H1 (cell line): Measurements from ENCODE around the gene ARHGAP18. TPM values are rescaled to one million over a fixed set of nuclear protein-coding genes. Genes with fewer than 3 reads are reported as not detected.

Experiments used
- CTCF ChIA-PET: fragments of 300-600 bp; sonication (Branson Sonifier 250); formaldehyde crosslinking; loops from one replicate; lab custom pipeline; 2021; ENCODE audit not compliant: partially characterized antibody; lab: Charles Lee
- POLR2A ChIA-PET: fragments of 300-600 bp; sonication (Branson Sonifier 250); formaldehyde crosslinking; loops from one replicate; lab custom pipeline; 2021; ENCODE audit warnings: inconsistent platforms; ENCODE audit not compliant: partially characterized antibody; lab: Charles Lee
- DNase-seq, 2 experiments: peaks; one replicate each; pipeline versions ENCODE4 v3.0.0 to v3.0.0-alpha.2; 2010 to 2022; ENCODE audit warnings: low spot score in 2 of 2, low read depth in 1 of 2, mixed read lengths in 1 of 2
- FAIRE-seq: peaks from 2 replicates; lab custom pipeline; 2011; peaks lifted over from hg19 to GRCh38; lab: Jason Lieb, UNC
- H2AFZ ChIP-seq: 2 replicates; pipeline ENCODE4 v1.8.1; 2012; ENCODE audit warnings: low read length, inconsistent platforms
- H2AK5ac ChIP-seq: 2 replicates; pipeline ENCODE4 v1.6.1; 2013; ENCODE audit warnings: low read depth, low read length
- H2BK120ac ChIP-seq: replicated peaks from 2 replicates; pipeline ENCODE3; 2013; ENCODE audit warnings: low read depth, low read length, inconsistent platforms
- H2BK12ac ChIP-seq: 2 replicates; pipeline ENCODE4 v1.6.1; 2013; ENCODE audit warnings: low read depth, low read length
- H2BK15ac ChIP-seq: 2 replicates; pipeline ENCODE4 v1.6.1; 2013; ENCODE audit warnings: low read length
- H2BK20ac ChIP-seq: 2 replicates; pipeline ENCODE4 v1.6.1; 2013; ENCODE audit warnings: low read length
- H2BK5ac ChIP-seq: 2 replicates; pipeline ENCODE4 v1.6.1; 2013; ENCODE audit warnings: low read depth, low read length
- H3K14ac ChIP-seq: 2 replicates; pipeline ENCODE4 v1.6.1; 2013; ENCODE audit warnings: inconsistent platforms; ENCODE audit not compliant: insufficient read length
- H3K18ac ChIP-seq: 2 replicates; pipeline ENCODE4 v1.6.1; 2013; ENCODE audit warnings: low read length; ENCODE audit errors: extremely low read depth
- H3K23ac ChIP-seq: 2 replicates; pipeline ENCODE4 v1.6.1; 2013; ENCODE audit warnings: inconsistent platforms; ENCODE audit not compliant: insufficient read length
- H3K23me2 ChIP-seq: 2 replicates; pipeline ENCODE4 v1.6.1; 2013; ENCODE audit warnings: low read depth, low read length
- H3K27ac ChIP-seq: 2 replicates; pipeline ENCODE4 v1.6.1; 2011; ENCODE audit warnings: low read depth, low read length, inconsistent platforms
- H3K27me3 ChIP-seq, 4 experiments: replicated peaks in 1 of 4; 1 replicate in 1 of 4; 2 replicates in 3 of 4; pipeline versions ENCODE4 v1.6.1 to v1.8.1; 2011 to 2013; ENCODE audit warnings: low read length in 3 of 4, mild to moderate bottlenecking in 3 of 4, inconsistent platforms in 2 of 4, mixed read lengths in 2 of 4, moderate library complexity in 1 of 4; ENCODE audit not compliant: control insufficient read depth in 3 of 4, insufficient read depth in 3 of 4; ENCODE audit errors: extremely low read depth in 1 of 4
- H3K36me3 ChIP-seq, 4 experiments: 2 replicates each; pipeline versions ENCODE4 v1.6.1 to v1.8.1; 2011 to 2013; ENCODE audit warnings: mild to moderate bottlenecking in 4 of 4, low read length in 3 of 4, moderate library complexity in 2 of 4, control low read depth in 1 of 4, inconsistent platforms in 1 of 4; ENCODE audit not compliant: insufficient read depth in 4 of 4, control insufficient read depth in 2 of 4
- H3K4ac ChIP-seq: replicated peaks from 2 replicates; pipeline ENCODE3; 2013; ENCODE audit warnings: low read length, low read depth, mixed read lengths, inconsistent platforms; ENCODE audit not compliant: insufficient read length
- H3K4me1 ChIP-seq, 4 experiments: replicated peaks in 1 of 4; 1 replicate in 1 of 4; 2 replicates in 3 of 4; pipeline versions ENCODE4 v1.6.1 to v1.8.1; 2011 to 2013; ENCODE audit warnings: low read length in 3 of 4, inconsistent platforms in 2 of 4, mixed read lengths in 1 of 4; ENCODE audit not compliant: insufficient read depth in 4 of 4, control insufficient read depth in 3 of 4
- H3K4me2 ChIP-seq, 2 experiments: 2 replicates each; pipeline versions ENCODE4 v1.6.1 to v1.8.1; 2011 to 2013; ENCODE audit warnings: low read depth in 2 of 2, low read length in 2 of 2, control low read depth in 1 of 2, inconsistent platforms in 1 of 2, mild to moderate bottlenecking in 1 of 2; ENCODE audit not compliant: insufficient read depth in 1 of 2
- H3K4me3 ChIP-seq, 4 experiments: fragments of 200-600, 300-600 bp in 1 of 4; sonication (generic), shearing (Covaris generic), sonication (Bioruptor Twin) in 1 of 4; 2 replicates each; pipeline versions ENCODE4 v1.5.1 to v1.8.1; 2011 to 2016; ENCODE audit warnings: low read length in 4 of 4, low read depth in 3 of 4, control low read depth in 2 of 4, inconsistent platforms in 2 of 4, mild to moderate bottlenecking in 2 of 4, mixed read lengths in 1 of 4, moderate library complexity in 1 of 4; ENCODE audit not compliant: insufficient read depth in 2 of 4; ENCODE audit errors: extremely low read depth in 1 of 4
- H3K56ac ChIP-seq: replicated peaks from 2 replicates; pipeline ENCODE3; 2013; ENCODE audit warnings: low read depth, mild to moderate bottlenecking, mixed read lengths, low read length, inconsistent platforms; ENCODE audit not compliant: insufficient read length
- H3K79me1 ChIP-seq: 2 replicates; pipeline ENCODE4 v1.6.1; 2013; ENCODE audit warnings: low read depth, low read length, control low read depth
- H3K79me2 ChIP-seq, 2 experiments: 2 replicates each; pipeline versions ENCODE4 v1.6.1 to v1.8.1; 2012 to 2013; ENCODE audit warnings: low read length in 2 of 2, mild to moderate bottlenecking in 2 of 2, inconsistent platforms in 1 of 2; ENCODE audit not compliant: insufficient read depth in 2 of 2, control insufficient read depth in 1 of 2
- H3K9ac ChIP-seq, 4 experiments: replicated peaks in 1 of 4; 1 replicate in 1 of 4; 2 replicates in 3 of 4; pipeline versions ENCODE4 v1.6.1 to v1.8.1; 2011 to 2013; ENCODE audit warnings: low read depth in 3 of 4, low read length in 3 of 4, control low read depth in 2 of 4, mild to moderate bottlenecking in 2 of 4, moderate library complexity in 2 of 4, inconsistent platforms in 1 of 4; ENCODE audit errors: extremely low read depth in 1 of 4
- H3K9me3 ChIP-seq, 2 experiments: 2 replicates each; pipeline versions ENCODE4 v1.6.1 to v1.8.1; 2012 to 2013; ENCODE audit warnings: mild to moderate bottlenecking in 2 of 2, moderate library complexity in 2 of 2, control low read depth in 1 of 2, inconsistent platforms in 1 of 2, low read depth in 1 of 2, low read length in 1 of 2, mixed read lengths in 1 of 2; ENCODE audit not compliant: insufficient read depth in 2 of 2
- H4K20me1 ChIP-seq, 2 experiments: replicated peaks in 1 of 2; 2 replicates each; pipeline versions ENCODE3 to v1.8.1; 2011 to 2013; ENCODE audit warnings: inconsistent platforms in 2 of 2, low read length in 2 of 2, mild to moderate bottlenecking in 1 of 2; ENCODE audit not compliant: insufficient read depth in 2 of 2, control insufficient read depth in 1 of 2
- H4K5ac ChIP-seq: 2 replicates; pipeline ENCODE4 v1.6.1; 2013; ENCODE audit warnings: low read length, low read depth, mixed read lengths, inconsistent platforms; ENCODE audit not compliant: insufficient read length
- H4K8ac ChIP-seq: 2 replicates; pipeline ENCODE4 v1.8.0; 2013; ENCODE audit warnings: mild to moderate bottlenecking, moderate library complexity, low read length, inconsistent platforms; ENCODE audit not compliant: insufficient read depth; ENCODE audit errors: extremely low read depth
- H4K91ac ChIP-seq: replicated peaks from 2 replicates; pipeline ENCODE3; 2013; ENCODE audit warnings: low read length, mixed read lengths, inconsistent platforms; ENCODE audit not compliant: insufficient read length
- BACH1 ChIP-seq: IDR thresholded peaks from 2 replicates; pipeline ENCODE4 v1.6.1; 2012; ENCODE audit warnings: low read length, improper control_type of control experiment
- CHD2 ChIP-seq: IDR thresholded peaks from 2 replicates; pipeline ENCODE4 v1.6.1; 2012; ENCODE audit warnings: low read length, improper control_type of control experiment
- CTCF ChIP-seq, 3 experiments: IDR thresholded peaks; 1 replicate in 2 of 3; 2 replicates in 1 of 3; pipeline versions ENCODE4 v1.5.1 to v1.6.1; 2011; ENCODE audit warnings: low read length in 3 of 3, mild to moderate bottlenecking in 3 of 3, inconsistent platforms in 2 of 3, low read depth in 1 of 3, moderate library complexity in 1 of 3; ENCODE audit not compliant: insufficient read depth in 1 of 3; ENCODE audit errors: control extremely low read depth in 1 of 3
- E2F6 ChIP-seq: IDR thresholded peaks from 2 replicates; pipeline ENCODE4 v1.6.1; 2012; ENCODE audit warnings: inconsistent platforms
- EGR1 ChIP-seq: IDR thresholded peaks from 2 replicates; pipeline ENCODE4 v1.6.1; 2011; ENCODE audit warnings: low read depth, low read length, borderline replicate concordance
- FOSL1 ChIP-seq: IDR thresholded peaks from 2 replicates; pipeline ENCODE4 v1.6.1; 2011; ENCODE audit warnings: mild to moderate bottlenecking, low read depth, low read length, moderate library complexity; ENCODE audit not compliant: insufficient read depth
- MAFK ChIP-seq: IDR thresholded peaks from 2 replicates; pipeline ENCODE4 v1.6.1; 2012; ENCODE audit warnings: low read depth, mild to moderate bottlenecking, improper control_type of control experiment, low read length
- RNF2 ChIP-seq: fragments of 200-900, 300-1000 bp; sonication (generic); IDR thresholded peaks from 2 replicates; pipeline ENCODE4 v1.7.1; 2016; ENCODE audit warnings: borderline replicate concordance, low read depth, mild to moderate bottlenecking, antibody characterized with exemption, low read length; ENCODE audit not compliant: poor library complexity, severe bottlenecking; ENCODE audit errors: missing control alignments
- SIRT6 ChIP-seq: IDR thresholded peaks from one replicate; pipeline ENCODE4 v1.7.1; 2012; ENCODE audit warnings: low read length, inconsistent platforms
- SP4 ChIP-seq: IDR thresholded peaks from 2 replicates; pipeline ENCODE4 v1.6.1; 2012; ENCODE audit warnings: low read length, inconsistent platforms
- TCF12 ChIP-seq: IDR thresholded peaks from 2 replicates; pipeline ENCODE4 v1.6.1; 2011; ENCODE audit warnings: low read depth, mild to moderate bottlenecking, low read length
- WGBS, 2 experiments: shearing (Covaris generic) in 1 of 2; methylation state at CpG; one replicate each; pipeline versions ENCODE4 v1.1.6 to v1.1.7; 2013 to 2015; ENCODE audit warnings: low lambda C conversion rate in 2 of 2, mixed read lengths in 2 of 2, inconsistent platforms in 1 of 2, low coverage in 1 of 2, missing lambda C conversion rate in 1 of 2; ENCODE audit not compliant: insufficient replicate concordance in 2 of 2, insufficient coverage in 1 of 2, insufficient read length in 1 of 2; ENCODE audit errors: extremely low coverage in 1 of 2, missing lambda C conversion rate in 1 of 2; 5-methylcytosine and 5-hydroxymethylcytosine counted together
- polyA plus RNA-seq, 7 experiments: library from polyadenylated mRNA; depleted of rRNA in 3 of 7; stranded (reverse) in 5 of 7; unstranded in 2 of 7; fragments of >200 nt in 5 of 7; fragments of 200-250 nt in 2 of 7; gene quantifications; 1 replicate in 5 of 7; 2 replicates in 1 of 7; 4 replicates in 1 of 7; pipeline versions ENCODE4 v1.2.1 to v1.2.3, GENCODE V29; 2011 to 2013; ENCODE audit warnings: missing spikeins in 2 of 7, mixed read lengths in 2 of 7
- total RNA-seq: library from RNA; stranded (reverse); fragmentation: NEBNext Ultra II Directional; extraction: Animal tissue kit (Norgen Biotek cat#: 25700); gene quantifications from 2 replicates; pipeline ENCODE4 v1.2.1, GENCODE V29; 2021

ARHGAP18 gene
- total and polyA plus RNA-seq, 2 of the 8 experiments (the other 6 are each of a cell fraction or from before 2014, with no cell fraction given): 0.83 to 4.5 TPM

GRCh38 chr6:129596522-129596921 is 113.5 kb downstream of the ARHGAP18 start:
- no peak overlapping the region for H3K9ac ChIP-seq
- H2BK15ac ChIP-seq: no peak overlapping the region
- H3K4me1 ChIP-seq: peaks cover 0 to 3% (median 0%) of the 10 kb centered on the region in 4 experiments; a peak in 1 of 7 replicates
- no peak for FAIRE-seq
- CTCF ChIA-PET: interaction anchor here (0.6 to 6.2 kb wide), 18 partner anchors 11 to 541 kb away, joined by 3 to 89 read pairs (median 4); partner anchors contain the start of gene L3MBTL3
- no peaks in the 10 kb centered on the region for H3K23me2 ChIP-seq
- H3K79me2 ChIP-seq: no peaks in the 10 kb centered on the region
- WGBS, 2 experiments: 86% methylated on average over 1 of the region's 1 CpG; no CpG with 5 or more reads in 1 of the 2 experiments
- H3K4ac ChIP-seq: no peak overlapping the region
- H4K8ac ChIP-seq: no peak overlapping the region
- H2AK5ac ChIP-seq: no peak overlapping the region
- H4K20me1 ChIP-seq: no peaks in the 10 kb centered on the region
- no peak overlapping the region for H3K27ac ChIP-seq
- H3K36me3 ChIP-seq: no peaks in the 10 kb centered on the region
- H3K4me2 ChIP-seq: no peak overlapping the region
- H2BK20ac ChIP-seq: no peak overlapping the region
- no peaks in the 10 kb centered on the region for H3K79me1 ChIP-seq
- no peak overlapping the region for H3K23ac ChIP-seq
- H3K9me3 ChIP-seq: no peaks in the 10 kb centered on the region
- H2AFZ ChIP-seq: no peak overlapping the region
- POLR2A ChIA-PET: no interaction called here
- H2BK12ac ChIP-seq: no peak overlapping the region
- H2BK5ac ChIP-seq: no peak overlapping the region
- no peak overlapping the region for H4K91ac ChIP-seq
- no peaks in the 10 kb centered on the region for H3K27me3 ChIP-seq
- no peak overlapping the region for H4K5ac ChIP-seq
- no peak for DNase-seq
- no peak overlapping the region for H3K14ac ChIP-seq
- H3K4me3 ChIP-seq: no peak overlapping the region
- H3K18ac ChIP-seq: no peak overlapping the region
- no peak overlapping the region for H2BK120ac ChIP-seq
- no peak overlapping the region for H3K56ac ChIP-seq
- TF ChIP-seq EGR1 (no peak), MAFK (no peak), BACH1 (no peak), TCF12 (no peak), CHD2 (no peak), CTCF (IDR thresholded peaks at IDR 0.05; ENCODE audit: control extremely low read depth in 1 of 3, insufficient read depth in 1 of 3, low read depth in 1 of 3, low read length in 3 of 3) (no peak), FOSL1 (no peak), SP4 (no peak), SIRT6 (no peak), E2F6 (no peak), RNF2 (no peak)
